SK-N-SH (cell line): ENCODE results near the gene HEPH. TPM values are rescaled to one million over a fixed set of nuclear protein-coding genes. Genes with fewer than 3 reads are reported as not detected.

Experiments
- CTCF ChIA-PET: fragments of 300-600, 350-600 bp; formaldehyde crosslinking; extraction: SDS; loops from one replicate; lab custom pipeline; 2021; lab: Yijun Ruan, JAX
- POLR2A ChIA-PET: fragments of 350-600 bp; sonication (Branson Sonifier 250); formaldehyde crosslinking; extraction: SDS; loops from one replicate; lab custom pipeline; 2020; ENCODE audit warnings: antibody characterized with exemption, inconsistent platforms; lab: Yijun Ruan, JAX
- DNase-seq: peaks from one replicate; pipeline ENCODE4 v3.0.0; 2012
- H2AFZ ChIP-seq: fragments of 200-600 bp; sonication (generic); 2 replicates; pipeline ENCODE4 v1.8.1; 2016; ENCODE audit warnings: antibody characterized with exemption, mild to moderate bottlenecking, low read depth
- H3F3A ChIP-seq: fragments of 200-600 bp; sonication (generic); replicated peaks from 2 replicates; pipeline ENCODE3; 2016; ENCODE audit warnings: antibody characterized with exemption, mild to moderate bottlenecking; ENCODE audit not compliant: insufficient read depth
- H3K27ac ChIP-seq, 2 experiments: fragments of 200-500 bp in 1 of 2; fragments of 200-600 bp in 1 of 2; sonication (Bioruptor generic) in 1 of 2; sonication (generic), shearing (Covaris generic) in 1 of 2; 2 replicates each; pipeline versions ENCODE4 v1.5.1 to v1.6.1; 2014 to 2016; ENCODE audit warnings: low read depth in 2 of 2, inconsistent platforms in 1 of 2, low read length in 1 of 2, mild to moderate bottlenecking in 1 of 2, mixed read lengths in 1 of 2
- H3K27me3 ChIP-seq: fragments of 200-600 bp; sonication (generic), shearing (Covaris generic); 2 replicates; pipeline ENCODE4 v1.6.1; 2016; ENCODE audit warnings: mixed run types; ENCODE audit not compliant: insufficient read depth
- H3K36me3 ChIP-seq, 2 experiments: fragments of 200-500 bp in 1 of 2; fragments of 200-600 bp in 1 of 2; sonication (Bioruptor generic) in 1 of 2; sonication (generic) in 1 of 2; replicated peaks in 1 of 2; 2 replicates each; pipeline versions ENCODE3 to v1.5.1; 2014 to 2016; ENCODE audit warnings: low read length in 1 of 2, mild to moderate bottlenecking in 1 of 2; ENCODE audit not compliant: insufficient read depth in 2 of 2, control insufficient read depth in 1 of 2
- H3K4me1 ChIP-seq, 2 experiments: fragments of 200-500 bp in 1 of 2; fragments of 200-600 bp in 1 of 2; sonication (Bioruptor generic) in 1 of 2; sonication (generic), shearing (Covaris generic) in 1 of 2; 2 replicates each; pipeline versions ENCODE4 v1.5.1 to v1.6.1; 2014 to 2016; ENCODE audit warnings: low read depth in 1 of 2, low read length in 1 of 2, mixed run types in 1 of 2; ENCODE audit not compliant: insufficient read depth in 2 of 2, control insufficient read depth in 1 of 2
- H3K4me2 ChIP-seq: fragments of 200-600 bp; sonication (generic), shearing (Covaris generic); 2 replicates; pipeline ENCODE4 v1.6.1; 2017; ENCODE audit warnings: mixed run types
- H3K4me3 ChIP-seq, 2 experiments: fragments of 200-500 bp in 1 of 2; fragments of 200-600 bp in 1 of 2; sonication (Bioruptor generic) in 1 of 2; sonication (generic), shearing (Covaris generic) in 1 of 2; 2 replicates each; pipeline versions ENCODE4 v1.5.1 to v1.8.1; 2014 to 2016; ENCODE audit warnings: low read depth in 2 of 2, inconsistent platforms in 1 of 2, low read length in 1 of 2, mild to moderate bottlenecking in 1 of 2, mixed read lengths in 1 of 2, moderate library complexity in 1 of 2
- H3K79me2 ChIP-seq: fragments of 200-600 bp; sonication (generic); 2 replicates; pipeline ENCODE4 v1.8.1; 2017; ENCODE audit warnings: mild to moderate bottlenecking; ENCODE audit not compliant: insufficient read depth
- H3K9ac ChIP-seq: fragments of 200-600 bp; sonication (generic); 2 replicates; pipeline ENCODE4 v1.6.1; 2017; ENCODE audit warnings: mixed run types
- H3K9me2 ChIP-seq: fragments of 200-600 bp; sonication (generic); 2 replicates; pipeline ENCODE4 v1.6.1; 2017; ENCODE audit warnings: mixed run types
- H3K9me3 ChIP-seq: fragments of 200-600 bp; sonication (generic); 2 replicates; pipeline ENCODE4 v1.6.1; 2017; ENCODE audit warnings: mixed run types, mild to moderate bottlenecking, moderate library complexity
- H4K20me1 ChIP-seq: fragments of 200-600 bp; sonication (generic); 2 replicates; pipeline ENCODE4 v1.6.1; 2017; ENCODE audit warnings: mild to moderate bottlenecking, mixed run types; ENCODE audit not compliant: insufficient read depth
- CHD2 ChIP-seq: fragments of 150-350 bp; IDR thresholded peaks from 2 replicates; pipeline ENCODE4 v1.6.1; 2018; ENCODE audit warnings: low read length; ENCODE audit not compliant: partially characterized antibody
- EP300 ChIP-seq, 2 experiments: IDR thresholded peaks; 2 replicates each; pipeline versions ENCODE4 v1.4.0 to v1.6.1; 2012; ENCODE audit warnings: borderline replicate concordance in 1 of 2, low read depth in 1 of 2, low read length in 1 of 2
- EZH2phosphoT487 ChIP-seq: fragments of 200-600 bp; sonication (generic); IDR thresholded peaks from 2 replicates; pipeline ENCODE4 v1.6.1; 2017; ENCODE audit warnings: low read depth, mixed run types, mild to moderate bottlenecking, antibody characterized with exemption, moderate library complexity, borderline replicate concordance
- FOXJ3 ChIP-seq: sonication (generic); formaldehyde crosslinking; IDR thresholded peaks from 2 replicates; pipeline ENCODE4 v1.5.1; 2020; ENCODE audit warnings: mild to moderate bottlenecking, missing genetic modification reagents
- GABPA ChIP-seq: IDR thresholded peaks from 2 replicates; pipeline ENCODE4 v1.4.0; 2012; ENCODE audit warnings: low read depth, mild to moderate bottlenecking
- GATA2 ChIP-seq: sonication (generic); formaldehyde crosslinking; IDR thresholded peaks from 2 replicates; pipeline ENCODE4 v1.5.0; 2020; ENCODE audit warnings: mild to moderate bottlenecking, missing genetic modification reagents
- JUND ChIP-seq: IDR thresholded peaks from 2 replicates; pipeline ENCODE4 v1.4.0; 2012
- NRF1 ChIP-seq: IDR thresholded peaks from 2 replicates; pipeline ENCODE4 v1.6.1; 2012; ENCODE audit warnings: low read depth, mild to moderate bottlenecking, low read length
- REST ChIP-seq: IDR thresholded peaks from 2 replicates; pipeline ENCODE4 v1.6.1; 2012; ENCODE audit warnings: mild to moderate bottlenecking, low read depth, low read length, moderate library complexity
- RXRA ChIP-seq: IDR thresholded peaks from 2 replicates; pipeline ENCODE4 v1.4.0; 2012; ENCODE audit warnings: low read depth, mild to moderate bottlenecking, borderline replicate concordance
- TAF1 ChIP-seq: IDR thresholded peaks from 2 replicates; pipeline ENCODE4 v1.6.1; 2012; ENCODE audit warnings: low read depth, mild to moderate bottlenecking, low read length, moderate library complexity, borderline replicate concordance
- TCF12 ChIP-seq: IDR thresholded peaks from 2 replicates; pipeline ENCODE4 v1.4.0; 2012
- TEAD4 ChIP-seq: IDR thresholded peaks from 2 replicates; pipeline ENCODE4 v1.4.0; 2012; ENCODE audit warnings: mild to moderate bottlenecking, borderline replicate concordance; ENCODE audit not compliant: insufficient read depth
- USF2 ChIP-seq: fragments of 150-350 bp; IDR thresholded peaks from 2 replicates; pipeline ENCODE4 v1.6.1; 2017; ENCODE audit warnings: antibody characterized with exemption, low read length, low read depth, borderline replicate concordance
- WGBS: methylation state at CpG from one replicate; pipeline ENCODE4 v1.1.6; 2017; ENCODE audit warnings: low lambda C conversion rate; 5-methylcytosine and 5-hydroxymethylcytosine counted together
- polyA plus RNA-seq, 3 experiments: library from polyadenylated mRNA; depleted of rRNA; stranded (reverse); fragments of >200 nt; gene quantifications; 2 replicates each; pipeline ENCODE4 v1.2.3, GENCODE V29; 2012

HEPH gene
- polyA plus RNA-seq, 1 of the 3 experiments (the other 2 are of a cell fraction): 8.6 TPM

DNA sequence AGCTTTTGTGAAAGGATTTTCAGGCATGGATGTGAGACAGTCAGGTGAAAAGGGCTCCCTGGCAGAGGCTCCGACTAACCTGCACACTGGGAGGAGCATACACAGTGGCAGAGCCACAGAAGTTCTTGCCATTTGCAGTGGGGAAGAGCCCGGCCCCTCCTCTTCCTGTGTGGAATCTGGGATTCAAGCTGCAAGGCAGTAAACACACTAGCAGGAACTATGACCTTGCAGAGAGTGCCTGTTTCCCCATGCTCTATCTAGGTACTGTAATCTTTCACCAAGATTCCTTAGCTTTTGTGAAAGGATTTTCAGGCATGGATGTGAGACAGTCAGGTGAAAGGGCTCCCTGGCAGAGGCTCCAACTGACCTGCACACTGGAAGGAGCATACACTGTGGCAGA is 19.8 kb upstream of the HEPH start:
- CTCF ChIA-PET: no interaction called here

GRCh38 chrX:66149519-66149918 is 14.5 kb upstream of the HEPH start:
- H3K36me3 ChIP-seq: no peaks in the 10 kb centered on the region
- H4K20me1 ChIP-seq: no peaks in the 10 kb centered on the region
- 11% methylated on average over 1 of the region's 1 CpG for WGBS
- H3F3A ChIP-seq: no peaks in the 10 kb centered on the region
- no peaks in the 10 kb centered on the region for H3K27me3 ChIP-seq
- no peak overlapping the region for H3K4me3 ChIP-seq
- H3K4me1 ChIP-seq: no peaks in the 10 kb centered on the region
- no peak overlapping the region for H3K4me2 ChIP-seq
- DNase-seq: no peak
- no peaks in the 10 kb centered on the region for H3K9me3 ChIP-seq
- no peak overlapping the region for H3K27ac ChIP-seq
- no peaks in the 10 kb centered on the region for H3K79me2 ChIP-seq
- no peaks in the 10 kb centered on the region for H3K9me2 ChIP-seq
- no peak overlapping the region for H3K9ac ChIP-seq
- ChIA-PET CTCF (no interaction called here), POLR2A (no interaction called here)
- no peak for TF ChIP-seq TAF1
- TF ChIP-seq USF2: no peak
- no peak for TF ChIP-seq TCF12
- no peak for TF ChIP-seq JUND
- TF ChIP-seq FOXJ3 (CRISPR knock-in tag): no peak
- no peak for TF ChIP-seq GATA2 (CRISPR knock-in tag)
- H2AFZ ChIP-seq: no peak overlapping the region

More for the DNA sequence above, 19.8 kb upstream of the HEPH start:
- Histone ChIP-seq H3K4me3 (no peak overlapping the region), H3K9ac (no peak overlapping the region), H3K27me3 (no peaks in the 10 kb centered on the region), H2AFZ (no peak overlapping the region), H4K20me1 (no peaks in the 10 kb centered on the region), H3K4me2 (no peak overlapping the region), H3F3A (no peaks in the 10 kb centered on the region), H3K9me2 (no peaks in the 10 kb centered on the region), H3K4me1 (no peaks in the 10 kb centered on the region), H3K27ac (no peak overlapping the region), H3K9me3 (no peaks in the 10 kb centered on the region), H3K79me2 (no peaks in the 10 kb centered on the region), H3K36me3 (no peaks in the 10 kb centered on the region)
- POLR2A ChIA-PET: no interaction called here
- TF ChIP-seq REST: no peak
- TF ChIP-seq JUND: no peak
- TF ChIP-seq NRF1: no peak
- TF ChIP-seq CHD2: no peak
- TF ChIP-seq GABPA: no peak
- no peak for TF ChIP-seq TEAD4
- TF ChIP-seq EZH2phosphoT487: no peak
- no peak for TF ChIP-seq EP300 (IDR thresholded peaks at IDR 0.05; ENCODE audit: borderline replicate concordance in 1 of 2, low read depth in 1 of 2, low read length in 1 of 2)
- TF ChIP-seq GATA2 (CRISPR knock-in tag): no peak
- TF ChIP-seq RXRA: no peak
- no peak for TF ChIP-seq TCF12
- no peak for DNase-seq
- 4% methylated on average over 2 of the region's 2 CpGs for WGBS
